HepG2 (cell line): ENCODE data around the gene NTN5. TPM values are rescaled to one million over a fixed set of nuclear protein-coding genes. Genes with fewer than 3 reads are reported as not detected.

Experiments used
- ARID5B ChIP-seq: IDR thresholded peaks from 2 replicates; pipeline ENCODE4 v1.4.0; 2020; ENCODE audit warnings: mild to moderate bottlenecking, missing genetic modification reagents
- ARNTL ChIP-seq: sonication (generic); formaldehyde crosslinking; IDR thresholded peaks from 2 replicates; pipeline ENCODE4 v1.4.0; 2020; ENCODE audit warnings: mild to moderate bottlenecking, missing genetic modification reagents
- BORCS8-MEF2B ChIP-seq: sonication (generic); formaldehyde crosslinking; IDR thresholded peaks from 2 replicates; pipeline ENCODE4 v1.8.0; 2022; ENCODE audit warnings: mild to moderate bottlenecking, missing genetic modification reagents
- CREBL2 ChIP-seq: sonication (generic); formaldehyde crosslinking; IDR thresholded peaks from 2 replicates; pipeline ENCODE4 v1.8.1; 2023; ENCODE audit warnings: missing genetic modification reagents, mild to moderate bottlenecking, borderline replicate concordance
- CSRNP1 ChIP-seq: sonication (generic); formaldehyde crosslinking; IDR thresholded peaks from 2 replicates; pipeline ENCODE4 v1.8.1; 2023; ENCODE audit warnings: mild to moderate bottlenecking, missing genetic modification reagents
- HOXD1 ChIP-seq: sonication (generic); formaldehyde crosslinking; IDR thresholded peaks from 2 replicates; pipeline ENCODE4 v1.5.0; 2020; ENCODE audit warnings: missing genetic modification reagents
- MIXL1 ChIP-seq: IDR thresholded peaks from 2 replicates; pipeline ENCODE4 v1.6.1; 2016
- MYPOP ChIP-seq: sonication (generic); formaldehyde crosslinking; IDR thresholded peaks from 2 replicates; pipeline ENCODE4 v1.8.1; 2023; ENCODE audit warnings: mild to moderate bottlenecking, moderate library complexity, missing genetic modification reagents
- RFXAP ChIP-seq: sonication (generic); formaldehyde crosslinking; IDR thresholded peaks from 2 replicates; pipeline ENCODE4 v1.4.0; 2020; ENCODE audit warnings: missing genetic modification reagents, borderline replicate concordance
- TEAD3 ChIP-seq: optimal IDR thresholded peaks from 2 replicates; pipeline ENCODE3; 2016; ENCODE audit warnings: borderline replicate concordance
- THAP11 ChIP-seq: IDR thresholded peaks from 2 replicates; pipeline ENCODE4 v1.6.1; 2016; ENCODE audit warnings: missing biosample characterization, missing genetic modification reagents
- THAP7 ChIP-seq: sonication (generic); formaldehyde crosslinking; IDR thresholded peaks from 2 replicates; pipeline ENCODE4 v1.8.1; 2023; ENCODE audit warnings: mild to moderate bottlenecking, missing genetic modification reagents
- YY1 ChIP-seq: IDR thresholded peaks from 2 replicates; pipeline ENCODE4 v1.6.1; 2011; ENCODE audit warnings: low read length, low read depth, moderate library complexity, mild to moderate bottlenecking; ENCODE audit not compliant: insufficient read depth, insufficient replicate concordance
- ZBTB25 ChIP-seq: IDR thresholded peaks from 2 replicates; pipeline ENCODE4 v1.6.1; 2018; ENCODE audit warnings: missing genetic modification reagents
- ZNF362 ChIP-seq: sonication (generic); formaldehyde crosslinking; IDR thresholded peaks from 2 replicates; pipeline ENCODE4 v1.4.0; 2020; ENCODE audit warnings: missing genetic modification reagents, mild to moderate bottlenecking, borderline replicate concordance
- ZNF431 ChIP-seq: sonication (generic); formaldehyde crosslinking; IDR thresholded peaks from 2 replicates; pipeline ENCODE4 v1.9.0; 2022; ENCODE audit warnings: missing genetic modification reagents, low read depth, mild to moderate bottlenecking, borderline replicate concordance
- ZNF468 ChIP-seq: sonication (generic); formaldehyde crosslinking; IDR thresholded peaks from 2 replicates; pipeline ENCODE4 v1.8.0; 2022; ENCODE audit warnings: mild to moderate bottlenecking, moderate library complexity, missing genetic modification reagents
- ZNF510 ChIP-seq: sonication (generic); formaldehyde crosslinking; IDR thresholded peaks from 2 replicates; pipeline ENCODE4 v1.4.0; 2020; ENCODE audit warnings: low read depth, mild to moderate bottlenecking, missing genetic modification reagents
- ZNF644 ChIP-seq: IDR thresholded peaks from 2 replicates; pipeline ENCODE4 v1.6.1; 2016; ENCODE audit warnings: low read depth
- polyA plus RNA-seq, 8 experiments: library from polyadenylated mRNA; depleted of rRNA in 3 of 8; stranded (reverse) in 7 of 8; unstranded in 1 of 8; fragments of >200 nt; fragmentation: Illumina TruSeq in 4 of 8; extraction: Trizol in 4 of 8; gene quantifications; 2 replicates each; pipeline versions ENCODE4 v1.2.1 to v1.2.3, GENCODE V29; 2011 to 2016; ENCODE audit warnings: low read depth in 4 of 8, missing spikeins in 1 of 8, mixed read lengths in 1 of 8; ENCODE audit not compliant: insufficient read depth in 1 of 8
- total RNA-seq, 5 experiments: library from RNA; depleted of rRNA; stranded (reverse); fragments of >200 nt; fragmentation: Illumina TruSeq; extraction: Trizol; gene quantifications; 2 replicates each; pipeline ENCODE4 v1.2.3, GENCODE V29; 2016; ENCODE audit warnings: low read depth in 1 of 5

The NTN5 gene
- total and polyA plus RNA-seq, 2 of the 13 experiments (the other 11 are each of a cell fraction or from before 2014, with no cell fraction given): 0.05 TPM; not detected in 1

GRCh38 chr19:48718711-48719231 is 46.0 kb upstream of the NTN5 start (continued):
- no peak for TF ChIP-seq ZNF510
- peak; percentile 51; the same call in 1 of the 2 replicates for TF ChIP-seq ARNTL (CRISPR knock-in tag)
- TF ChIP-seq ZNF644: 0 out of 2 replicates have a peak, but pooled peaks have one; percentile 18
- no peak for TF ChIP-seq ZNF468 (CRISPR knock-in tag)
- TF ChIP-seq CSRNP1 (CRISPR knock-in tag): peak; percentile 70; the same call in 1 of the 2 replicates
- TF ChIP-seq ZBTB25 (CRISPR knock-in tag): 0 out of 2 replicates have a peak, but pooled peaks have one; percentile 18
- peak; percentile 43; the same call in 1 of the 2 replicates for TF ChIP-seq BORCS8-MEF2B (CRISPR knock-in tag)
- TF ChIP-seq RFXAP (CRISPR knock-in tag): 0 out of 2 replicates have a peak, but pooled peaks have one; percentile 29
- TF ChIP-seq TEAD3 (CRISPR knock-in tag): peak; percentile 70
- no peak for TF ChIP-seq THAP7 (CRISPR knock-in tag)
- TF ChIP-seq CREBL2 (CRISPR knock-in tag): no peak
- TF ChIP-seq MYPOP (CRISPR knock-in tag): 0 out of 2 replicates have a peak, but pooled peaks have one; percentile 27
- TF ChIP-seq THAP11 (CRISPR knock-in tag): peak; percentile 85; the same call in 1 of the 2 replicates
- TF ChIP-seq ARID5B (CRISPR knock-in tag): peak; percentile 76
- TF ChIP-seq ZNF362 (CRISPR knock-in tag): peak; percentile 67
- peak; percentile 39; the same call in 1 of the 2 replicates for TF ChIP-seq MIXL1 (CRISPR knock-in tag)
- TF ChIP-seq ZNF431 (CRISPR knock-in tag): peak; percentile 4; the same call in 1 of the 2 replicates
- peak; percentile 35 for TF ChIP-seq YY1
- TF ChIP-seq HOXD1 (CRISPR knock-in tag): no peak
